Measurements from ENCODE around the gene GRID1. TPM values are rescaled to one million over a fixed set of nuclear protein-coding genes. Genes with fewer than 3 reads are reported as not detected.

The GRID1 gene
- total RNA-seq, 3 donors from 2014 or later, result 0.61 to 1.9 (median 0.87) TPM

DNA sequence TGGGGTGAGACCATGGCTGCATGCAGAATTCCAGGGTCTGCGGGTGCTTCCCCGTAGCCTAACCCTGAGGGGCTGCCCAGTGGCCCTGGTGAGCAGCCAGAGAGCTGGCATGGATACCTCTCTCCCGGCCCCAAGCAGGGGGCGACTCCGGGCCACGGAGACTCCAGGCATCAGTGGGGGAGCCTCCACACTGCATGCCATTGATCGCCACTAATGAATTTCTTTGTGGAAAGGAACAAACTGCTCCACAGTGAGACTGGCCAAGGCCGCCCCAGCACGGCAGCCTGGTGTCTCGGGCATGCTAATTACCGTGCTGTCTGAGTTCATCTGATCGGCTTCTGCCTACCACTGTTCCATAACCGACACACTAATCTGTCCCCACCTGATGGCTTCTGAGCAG is 184.4 kb downstream of the GRID1 start:
- no peaks in the 10 kb centered on the region for H3K36me3 ChIP-seq (ENCODE audit: low read depth)
- no peak for TF ChIP-seq CTCF (IDR thresholded peaks at IDR 0.05)
- no peaks in the 10 kb centered on the region for H3K9me3 ChIP-seq
- H3K4me3 ChIP-seq, result no peak overlapping the region
- DNase-seq, result no peak
- H3K4me1 ChIP-seq (ENCODE audit: low read depth), result no peaks in the 10 kb centered on the region
- intact Hi-C loops (cut with DNase I, micrococcal nuclease), result no loop called here
- no peak for ATAC-seq

- H3K36me3 ChIP-seq (ENCODE audit: low read depth), result no peaks in the 10 kb centered on the region
- no peak for DNase-seq
- TF ChIP-seq CTCF (IDR thresholded peaks at IDR 0.05), result no peak
- intact Hi-C loops (cut with DNase I, micrococcal nuclease), result no loop called here
- no peak overlapping the region for H3K4me3 ChIP-seq
- ATAC-seq, result peak; percentile 12
- no peaks in the 10 kb centered on the region for H3K9me3 ChIP-seq
- H3K4me1 ChIP-seq (ENCODE audit: low read depth), result no peaks in the 10 kb centered on the region
Observed at GRCh38 chr10:86180861-86181260, 185.7 kb downstream of the GRID1 start.

DNA sequence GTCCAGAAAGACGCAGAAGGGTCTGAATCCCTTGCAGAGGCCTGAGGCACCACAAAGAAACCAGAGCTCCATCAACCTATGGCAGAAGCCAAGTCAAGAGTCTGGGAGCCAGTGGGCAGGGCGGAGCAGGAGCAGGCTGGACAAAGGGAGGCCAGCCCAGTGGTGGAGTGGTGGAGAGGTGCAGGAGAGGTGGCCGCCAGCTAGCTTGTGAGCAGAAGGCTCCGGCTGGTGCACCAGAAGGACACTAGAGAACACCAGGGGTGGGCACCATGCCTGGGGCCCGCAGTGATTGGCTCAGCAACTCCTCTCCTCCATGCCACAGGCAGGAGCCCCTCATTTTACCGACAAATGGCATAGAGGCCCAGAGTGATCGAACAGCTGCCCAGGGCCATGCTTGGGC is 186.6 kb downstream of the GRID1 start:
- Histone ChIP-seq H3K36me3 (ENCODE audit: low read depth) (no peaks in the 10 kb centered on the region), H3K9me3 (no peaks in the 10 kb centered on the region), H3K4me3 (no peak overlapping the region), H3K4me1 (ENCODE audit: low read depth) (no peaks in the 10 kb centered on the region)
- intact Hi-C loops (cut with DNase I, micrococcal nuclease), result no loop called here
- ATAC-seq (no peak), DNase-seq (no peak)
- no peak for TF ChIP-seq CTCF (IDR thresholded peaks at IDR 0.05)

GRCh38 chr10:86179153-86179524 is 187.5 kb downstream of the GRID1 start:
- no peak overlapping the region for H3K4me3 ChIP-seq
- DNase-seq (no peak), ATAC-seq (no peak)
- H3K9me3 ChIP-seq, result no peaks in the 10 kb centered on the region
- intact Hi-C loops (cut with DNase I, micrococcal nuclease), result no loop called here
- no peak for TF ChIP-seq CTCF (IDR thresholded peaks at IDR 0.05)
- no peaks in the 10 kb centered on the region for H3K36me3 ChIP-seq (ENCODE audit: low read depth)
- H3K4me1 ChIP-seq (ENCODE audit: low read depth), result no peaks in the 10 kb centered on the region

- peak; percentile 51 for ATAC-seq
- peak in 1 of 3 donors; percentile 7 for DNase-seq
- no peaks in the 10 kb centered on the region for H3K4me1 ChIP-seq (ENCODE audit: low read depth)
Observed at GRCh38 chr10:86178401-86179152, 188.0 kb downstream of the GRID1 start.

More at GRCh38 chr10:86178401-86179152, 188.0 kb downstream of the GRID1 start:
- intact Hi-C loops (cut with DNase I, micrococcal nuclease), result no loop called here
- no peaks in the 10 kb centered on the region for H3K36me3 ChIP-seq (ENCODE audit: low read depth)
- H3K4me3 ChIP-seq, result no peak overlapping the region
- TF ChIP-seq CTCF (IDR thresholded peaks at IDR 0.05), result no peak
- no peaks in the 10 kb centered on the region for H3K9me3 ChIP-seq
